Endodermal cell (in vitro differentiated cells): ENCODE data around the gene C1orf21. TPM values are rescaled to one million over a fixed set of nuclear protein-coding genes. Genes with fewer than 3 reads are reported as not detected.

Source experiments
- DNase-seq: peaks from one replicate; pipeline ENCODE4 v3.0.0-alpha.2; 2017
- H3K27ac ChIP-seq: 2 replicates; pipeline ENCODE4 v1.5.1; 2013; ENCODE audit warnings: mild to moderate bottlenecking, low read depth, low read length, moderate library complexity
- H3K27me3 ChIP-seq: 2 replicates; pipeline ENCODE4 v1.6.1; 2013; ENCODE audit warnings: mild to moderate bottlenecking, low read length, moderate library complexity; ENCODE audit not compliant: insufficient read depth, control insufficient read depth, poor library complexity, severe bottlenecking
- H3K36me3 ChIP-seq: 2 replicates; pipeline ENCODE4 v1.7.0; 2013; ENCODE audit warnings: mild to moderate bottlenecking, low read length, moderate library complexity; ENCODE audit not compliant: control insufficient read depth, insufficient read depth
- H3K4me1 ChIP-seq: one replicate; pipeline ENCODE4 v1.7.0; 2013; ENCODE audit warnings: low read length; ENCODE audit not compliant: control insufficient read depth, insufficient read depth
- H3K4me3 ChIP-seq: 2 replicates; pipeline ENCODE4 v1.5.1; 2013; ENCODE audit warnings: mild to moderate bottlenecking, low read length, moderate library complexity
- H3K9ac ChIP-seq: 2 replicates; pipeline ENCODE4 v1.6.1; 2013; ENCODE audit warnings: mild to moderate bottlenecking, low read length, moderate library complexity; ENCODE audit not compliant: poor library complexity, severe bottlenecking; ENCODE audit errors: extremely low read depth
- H3K9me3 ChIP-seq: 2 replicates; pipeline ENCODE4 v1.6.1; 2013; ENCODE audit warnings: mild to moderate bottlenecking, low read length, moderate library complexity; ENCODE audit not compliant: control insufficient read depth
- H3K27ac Mint-ChIP-seq: 2 replicates; pipeline ENCODE4 v1.8.0; 2020; ENCODE audit warnings: mixed read lengths
- H3K27me3 Mint-ChIP-seq: 2 replicates; pipeline ENCODE4 v1.8.0; 2021; ENCODE audit warnings: mild to moderate bottlenecking, mixed read lengths; ENCODE audit not compliant: insufficient read depth
- H3K36me3 Mint-ChIP-seq: 2 replicates; pipeline ENCODE4 v1.8.0; 2020; ENCODE audit warnings: low read depth, mixed read lengths
- H3K4me1 Mint-ChIP-seq: 2 replicates; pipeline ENCODE4 v1.8.0; 2020; ENCODE audit warnings: mixed read lengths
- H3K4me3 Mint-ChIP-seq: 2 replicates; pipeline ENCODE4 v1.8.0; 2020; ENCODE audit warnings: mild to moderate bottlenecking, moderate library complexity, mixed read lengths
- H3K9me3 Mint-ChIP-seq: 2 replicates; pipeline ENCODE4 v1.8.0; 2020; ENCODE audit warnings: mild to moderate bottlenecking, mixed read lengths
- CTCF ChIP-seq: fragments of 200-600 bp; sonication (generic); conservative IDR thresholded peaks from 2 replicates; pipeline ENCODE4 v1.5.0; 2021; ENCODE audit warnings: antibody characterized with exemption, mild to moderate bottlenecking
- WGBS, 2 experiments: methylation state at CpG; one replicate each; pipeline versions ENCODE4 v1.1.5 to v1.1.7; 2013; ENCODE audit warnings: missing lambda C conversion rate in 2 of 2, mixed read lengths in 1 of 2; ENCODE audit not compliant: insufficient coverage in 1 of 2, insufficient read length in 1 of 2; 5-methylcytosine and 5-hydroxymethylcytosine counted together
- total RNA-seq, 2 donors: library from RNA; stranded (reverse); fragmentation: NEBNext Ultra II Directional in 1 of 2; extraction: Animal tissue kit (Norgen Biotek cat#: 25700) in 1 of 2; gene quantifications; 2 replicates in 1 of 2; 3 replicates in 1 of 2; pipeline ENCODE4 v1.2.1, GENCODE V29; 2021

C1orf21 gene
- total RNA-seq, 2 donors from 2014 or later: 9.1 to 10.2 TPM

- no peaks in the 10 kb centered on the region for H3K27me3 ChIP-seq
- no peak overlapping the region for H3K4me3 ChIP-seq
- no peaks in the 10 kb centered on the region for H3K36me3 Mint-ChIP-seq
- WGBS, 2 experiments: 90 to 94% methylated on average over 4 to 5 of the region's 5 CpGs
- peaks cover 3% of the 10 kb centered on the region for H3K4me1 Mint-ChIP-seq
- H3K9me3 ChIP-seq: no peaks in the 10 kb centered on the region
- H3K27ac ChIP-seq: no peak overlapping the region
- no peak overlapping the region for H3K4me3 Mint-ChIP-seq
- no peak for TF ChIP-seq CTCF
- H3K9ac ChIP-seq: no peak overlapping the region
- DNase-seq: no peak
- no peaks in the 10 kb centered on the region for H3K9me3 Mint-ChIP-seq
- H3K27ac Mint-ChIP-seq: no peak overlapping the region
- H3K36me3 ChIP-seq: peaks cover 4% of the 10 kb centered on the region
- no peaks in the 10 kb centered on the region for H3K4me1 ChIP-seq
- no peaks in the 10 kb centered on the region for H3K27me3 Mint-ChIP-seq
These were observed 228.5 kb downstream of the C1orf21 start for GRCh38 chr1:184615301-184615700.

GRCh38 chr1:184616504-184616903 lies 229.7 kb downstream of the C1orf21 start:
- DNase-seq: no peak
- no peaks in the 10 kb centered on the region for H3K27me3 Mint-ChIP-seq
- H3K9me3 Mint-ChIP-seq: no peaks in the 10 kb centered on the region

GRCh38 chr1:184617433-184618029 lies 230.7 kb downstream of the C1orf21 start:
- Histone ChIP-seq H3K27me3 (no peaks in the 10 kb centered on the region), H3K9me3 (no peaks in the 10 kb centered on the region), H3K4me1 (no peaks in the 10 kb centered on the region), H3K9ac (no peak overlapping the region), H3K4me3 (no peak overlapping the region), H3K27ac (no peak overlapping the region), H3K36me3 (peaks cover 8% of the 10 kb centered on the region)
- no peaks in the 10 kb centered on the region for H3K9me3 Mint-ChIP-seq
- DNase-seq: no peak
- no peak for TF ChIP-seq CTCF
- peaks cover 2% of the 10 kb centered on the region for H3K27me3 Mint-ChIP-seq
- H3K27ac Mint-ChIP-seq: no peak overlapping the region
- H3K4me3 Mint-ChIP-seq: no peak overlapping the region
- H3K36me3 Mint-ChIP-seq: no peaks in the 10 kb centered on the region
- 89 to 91% methylated on average over 3 of the region's 3 CpGs for WGBS, 2 experiments
- peaks cover 4% of the 10 kb centered on the region for H3K4me1 Mint-ChIP-seq

More at GRCh38 chr1:184616504-184616903, 229.7 kb downstream of the C1orf21 start:
- 91% methylated on average over 6 of the region's 6 CpGs; no CpG with 5 or more reads in 1 of the 2 experiments for WGBS, 2 experiments
- Histone ChIP-seq H3K4me3 (no peak overlapping the region), H3K9ac (no peak overlapping the region), H3K4me1 (no peaks in the 10 kb centered on the region), H3K36me3 (peaks cover 6% of the 10 kb centered on the region), H3K27ac (no peak overlapping the region), H3K9me3 (no peaks in the 10 kb centered on the region), H3K27me3 (no peaks in the 10 kb centered on the region)
- Mint-ChIP-seq H3K27ac (no peak overlapping the region), H3K4me1 (no peaks in the 10 kb centered on the region), H3K4me3 (no peak overlapping the region), H3K36me3 (no peaks in the 10 kb centered on the region)
- TF ChIP-seq CTCF: no peak
